ENCODE data around the gene OPRL1. TPM values are rescaled to one million over a fixed set of nuclear protein-coding genes. Genes with fewer than 3 reads are reported as not detected.
A peak's percentile ranks its signal among the peaks of the same experiment; 100 is the strongest.

OPRL1 gene
- polyA plus RNA-seq, 1 of the 3 experiments (the other 2 are of a cell fraction), result 1.8 TPM

- peak; percentile 51 for TF ChIP-seq SMC3 (IDR thresholded peaks at IDR 0.05; ENCODE audit: low read depth, low read length)
- no peak for TF ChIP-seq USF1 (IDR thresholded peaks at IDR 0.05; ENCODE audit: borderline replicate concordance, low read depth)
- no peak for TF ChIP-seq FOSL2 (IDR thresholded peaks at IDR 0.05; ENCODE audit: borderline replicate concordance, low read depth)
- TF ChIP-seq ZBTB33 (IDR thresholded peaks at IDR 0.05; ENCODE audit: borderline replicate concordance, low read depth), result no peak
- TF ChIP-seq TEAD4 (IDR thresholded peaks at IDR 0.05; ENCODE audit: borderline replicate concordance, insufficient read depth), result no peak
- no peak for TF ChIP-seq USF2 (IDR thresholded peaks at IDR 0.05; ENCODE audit: borderline replicate concordance, low read depth, low read length)
Observed at GRCh38 chr20:64038565-64039292, 41.2 kb upstream of the OPRL1 start (continued).

GRCh38 chr20:64039293-64040160 lies 40.4 kb upstream of the OPRL1 start:
- H3K79me2 ChIP-seq (ENCODE audit: insufficient read depth), result no peaks in the 10 kb centered on the region
- no peaks in the 10 kb centered on the region for H3K9me2 ChIP-seq
- no peaks in the 10 kb centered on the region for H3K9me3 ChIP-seq
- ChIA-PET POLR2A (interaction anchor here (3.6 kb wide), 1 partner anchor 58 kb away, joined by 18 read pairs; the partner anchor contains the start of gene PRPF6), CTCF (interaction anchor here (0.7 to 7.7 kb wide), 31 partner anchors 13 to 731 kb away, joined by 3 to 85 read pairs (median 6); partner anchors contain the start of genes LKAAEAR1, OPRL1, PRPF6 and RGS19)
- peaks cover 0 to 13% of the 10 kb centered on the region in 2 experiments; a peak in 1 of 4 replicates for H3K4me1 ChIP-seq (ENCODE audit: control insufficient read depth in 1 of 2, insufficient read depth in 2 of 2, low read depth in 1 of 2, low read length in 1 of 2)
- no peak overlapping the region for H3K27ac ChIP-seq (ENCODE audit: low read depth in 2 of 2, low read length in 1 of 2)
- H2AFZ ChIP-seq (ENCODE audit: low read depth), result no peak overlapping the region
- H3K27me3 ChIP-seq (ENCODE audit: insufficient read depth), result no peaks in the 10 kb centered on the region
- H3K4me3 ChIP-seq (ENCODE audit: low read depth in 2 of 2, low read length in 1 of 2), result peak overlapping the region; percentile 42 to 57
- TF ChIP-seq PBX3 (IDR thresholded peaks at IDR 0.05), result no peak
- no peak for TF ChIP-seq CHD2 (IDR thresholded peaks at IDR 0.05; ENCODE audit: low read length, partially characterized antibody)
- TF ChIP-seq NRF1 (IDR thresholded peaks at IDR 0.05; ENCODE audit: low read depth, low read length), result no peak
- TF ChIP-seq USF1 (IDR thresholded peaks at IDR 0.05; ENCODE audit: borderline replicate concordance, low read depth), result no peak
- TF ChIP-seq IRF3 (IDR thresholded peaks at IDR 0.05; ENCODE audit: low read depth, low read length), result no peak
- no peak for TF ChIP-seq FOXM1 (IDR thresholded peaks at IDR 0.05; ENCODE audit: low read depth)
- TF ChIP-seq RXRA (IDR thresholded peaks at IDR 0.05; ENCODE audit: borderline replicate concordance, low read depth), result no peak
- no peak for TF ChIP-seq RFX5 (IDR thresholded peaks at IDR 0.05; ENCODE audit: low read length)
- TF ChIP-seq MEF2A (IDR thresholded peaks at IDR 0.05; ENCODE audit: borderline replicate concordance, low read depth), result no peak
- TF ChIP-seq CTCF (IDR thresholded peaks at IDR 0.05), result no peak; the same call in 1 of the 2 replicates
- TF ChIP-seq RCOR1 (IDR thresholded peaks at IDR 0.05; ENCODE audit: low read length), result no peak
- no peak for TF ChIP-seq MXI1 (IDR thresholded peaks at IDR 0.05; ENCODE audit: low read depth, low read length)
- TF ChIP-seq POLR2AphosphoS5 (IDR thresholded peaks at IDR 0.05; ENCODE audit: low read depth, low read length), result no peak
- no peak for TF ChIP-seq TEAD4 (IDR thresholded peaks at IDR 0.05; ENCODE audit: borderline replicate concordance, insufficient read depth)
- no peak for DNase-seq
- H3K4me2 ChIP-seq, result peak overlapping the region; percentile 82; the same call in 1 of the 2 replicates
- peaks cover 0 to 8% of the 10 kb centered on the region in 2 experiments for H3K36me3 ChIP-seq (replicated peaks in 1 of 2; ENCODE audit: control insufficient read depth in 1 of 2, insufficient read depth in 2 of 2, low read length in 1 of 2)
- H3K9ac ChIP-seq, result no peak overlapping the region
- WGBS (ENCODE audit: low lambda C conversion rate), result 18% methylated on average over 10 of the region's 17 CpGs
- 0 out of 2 replicates have a peak, but pooled peaks cover 8% of the 10 kb centered on the region for H4K20me1 ChIP-seq (ENCODE audit: insufficient read depth)
- H3F3A ChIP-seq (replicated peaks; ENCODE audit: insufficient read depth), result peaks cover 9% of the 10 kb centered on the region
